Measurements from ENCODE around the gene TBX21.
A peak's percentile ranks its signal among the peaks of the same experiment; 100 is the strongest.

The TBX21 gene

DNA sequence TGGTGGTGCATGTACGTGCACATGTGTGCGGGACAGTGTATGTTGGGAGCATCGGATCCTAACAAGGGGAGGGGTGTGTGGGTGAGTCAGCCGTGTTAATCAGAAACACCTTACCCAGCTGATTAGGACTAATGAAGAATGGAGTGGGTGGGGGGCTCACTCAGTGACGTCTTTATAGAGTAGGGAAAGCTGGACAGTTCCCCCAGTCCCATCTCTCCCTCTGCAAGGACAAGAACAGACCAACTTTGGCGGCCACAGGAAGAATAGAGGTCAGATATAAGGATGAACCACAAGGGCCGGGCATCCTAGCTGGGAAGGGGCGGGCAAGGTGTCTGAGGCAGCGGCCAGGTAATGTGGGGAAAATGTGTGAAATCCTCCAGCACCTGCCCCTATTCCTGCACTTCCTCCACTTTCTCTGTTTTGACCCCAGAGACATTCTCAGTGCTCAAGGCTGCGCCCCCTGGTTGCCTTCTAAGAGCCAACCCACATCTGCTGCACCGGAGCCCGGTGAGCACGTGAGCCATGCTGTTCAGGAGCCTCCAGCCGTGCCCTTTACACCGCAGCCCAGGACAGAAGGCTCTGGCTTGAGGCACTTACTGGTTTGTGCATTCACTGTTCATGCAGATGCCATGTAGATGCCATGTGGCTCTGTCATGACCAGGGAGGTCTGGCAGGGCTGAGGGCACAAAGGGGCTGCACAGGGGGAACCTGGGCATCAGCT is 18.9 kb upstream of the TBX21 start:
- Histone ChIP-seq H3K4me1 (ENCODE audit: low read length) (peaks cover 3% of the 10 kb centered on the region), H4K20me1 (ENCODE audit: insufficient read depth, low read length) (no peaks in the 10 kb centered on the region), H3K36me3 (replicated peaks; ENCODE audit: insufficient read depth, low read length) (no peaks in the 10 kb centered on the region), H3K27ac (ENCODE audit: low read length) (no peak overlapping the region), H3F3A (ENCODE audit: insufficient read depth, low read length) (no peaks in the 10 kb centered on the region), H3K9me3 (replicated peaks; ENCODE audit: insufficient read depth, low read length) (no peaks in the 10 kb centered on the region), H3K9me2 (replicated peaks; ENCODE audit: insufficient read depth, low read length) (no peaks in the 10 kb centered on the region), H3K4me2 (ENCODE audit: low read depth, low read length) (no peak overlapping the region), H3K79me2 (ENCODE audit: low read length) (no peaks in the 10 kb centered on the region), H3K27me3 (replicated peaks; ENCODE audit: insufficient read depth, low read length) (peaks cover 47% of the 10 kb centered on the region), H3K4me3 (ENCODE audit: low read length) (no peak overlapping the region), H2AFZ (ENCODE audit: low read length) (no peak overlapping the region), H3K9ac (ENCODE audit: low read length) (no peak overlapping the region)
- TF ChIP-seq EZH2phosphoT487 (IDR thresholded peaks at IDR 0.05; ENCODE audit: low read length), result no peak
- TF ChIP-seq, protein P1, sequence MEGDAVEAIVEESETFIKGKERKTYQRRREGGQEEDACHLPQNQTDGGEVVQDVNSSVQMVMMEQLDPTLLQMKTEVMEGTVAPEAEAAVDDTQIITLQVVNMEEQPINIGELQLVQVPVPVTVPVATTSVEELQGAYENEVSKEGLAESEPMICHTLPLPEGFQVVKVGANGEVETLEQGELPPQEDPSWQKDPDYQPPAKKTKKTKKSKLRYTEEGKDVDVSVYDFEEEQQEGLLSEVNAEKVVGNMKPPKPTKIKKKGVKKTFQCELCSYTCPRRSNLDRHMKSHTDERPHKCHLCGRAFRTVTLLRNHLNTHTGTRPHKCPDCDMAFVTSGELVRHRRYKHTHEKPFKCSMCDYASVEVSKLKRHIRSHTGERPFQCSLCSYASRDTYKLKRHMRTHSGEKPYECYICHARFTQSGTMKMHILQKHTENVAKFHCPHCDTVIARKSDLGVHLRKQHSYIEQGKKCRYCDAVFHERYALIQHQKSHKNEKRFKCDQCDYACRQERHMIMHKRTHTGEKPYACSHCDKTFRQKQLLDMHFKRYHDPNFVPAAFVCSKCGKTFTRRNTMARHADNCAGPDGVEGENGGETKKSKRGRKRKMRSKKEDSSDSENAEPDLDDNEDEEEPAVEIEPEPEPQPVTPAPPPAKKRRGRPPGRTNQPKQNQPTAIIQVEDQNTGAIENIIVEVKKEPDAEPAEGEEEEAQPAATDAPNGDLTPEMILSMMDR (IDR thresholded peaks at IDR 0.05; ENCODE audit: low read length), result peak; percentile 11
- DNase-seq, result peak; percentile 32

DNA sequence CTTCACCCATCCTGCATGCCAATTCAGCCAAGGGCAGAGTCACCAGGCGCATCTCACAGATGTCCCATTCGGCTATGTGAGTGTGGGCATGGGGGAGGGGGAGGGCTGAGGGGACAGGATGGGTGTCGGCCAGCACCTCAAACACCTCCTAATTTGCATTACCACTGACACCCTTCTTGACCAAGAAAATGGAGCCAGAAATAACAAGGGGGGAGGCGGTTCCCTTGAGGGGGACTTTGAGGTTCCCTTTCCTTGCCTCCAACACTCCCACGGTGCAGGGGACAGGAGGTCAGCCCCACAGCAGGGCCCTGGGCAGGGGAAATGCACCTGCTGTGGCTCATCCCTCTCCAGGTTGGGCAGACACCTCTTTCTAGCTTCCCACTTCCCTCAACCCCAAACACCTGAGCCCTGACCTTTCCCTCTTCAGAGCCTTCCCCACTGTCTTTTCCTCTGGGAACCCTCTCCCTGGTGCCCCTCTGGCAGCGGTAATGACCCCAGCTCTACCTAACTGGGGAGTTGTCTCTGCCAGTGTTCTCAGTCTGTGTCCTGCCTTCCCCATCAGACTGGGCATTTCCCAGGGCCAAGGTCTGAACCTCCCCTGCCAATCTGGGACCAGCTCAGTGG is 18.2 kb upstream of the TBX21 start:
- no peaks in the 10 kb centered on the region for H3K36me3 ChIP-seq (replicated peaks; ENCODE audit: insufficient read depth, low read length)
- H3K9me2 ChIP-seq (replicated peaks; ENCODE audit: insufficient read depth, low read length), result no peaks in the 10 kb centered on the region
- no peaks in the 10 kb centered on the region for H4K20me1 ChIP-seq (ENCODE audit: insufficient read depth, low read length)
- no peak overlapping the region for H3K4me2 ChIP-seq (ENCODE audit: low read depth, low read length)
- H3K79me2 ChIP-seq (ENCODE audit: low read length), result no peaks in the 10 kb centered on the region
- H3K27ac ChIP-seq (ENCODE audit: low read length), result no peak overlapping the region
- TF ChIP-seq EZH2 (optimal IDR thresholded peaks at IDR 0.05; ENCODE audit: low read depth, low read length) (no peak), EZH2phosphoT487 (IDR thresholded peaks at IDR 0.05; ENCODE audit: low read length) (no peak)
- TF ChIP-seq, protein P1 (IDR thresholded peaks at IDR 0.05; ENCODE audit: low read length), result no peak
- H3K4me1 ChIP-seq (ENCODE audit: low read length), result peaks cover 10% of the 10 kb centered on the region
- H3K4me3 ChIP-seq (ENCODE audit: low read length), result no peak overlapping the region
- DNase-seq, result no peak
- H3K27me3 ChIP-seq (replicated peaks; ENCODE audit: insufficient read depth, low read length), result peaks cover 47% of the 10 kb centered on the region
- H2AFZ ChIP-seq (ENCODE audit: low read length), result no peak overlapping the region
- no peak overlapping the region for H3K9ac ChIP-seq (ENCODE audit: low read length)
- 0 out of 2 replicates have a peak, but pooled peaks cover 5% of the 10 kb centered on the region for H3F3A ChIP-seq (ENCODE audit: insufficient read depth, low read length)
- no peaks in the 10 kb centered on the region for H3K9me3 ChIP-seq (replicated peaks; ENCODE audit: insufficient read depth, low read length)

DNA sequence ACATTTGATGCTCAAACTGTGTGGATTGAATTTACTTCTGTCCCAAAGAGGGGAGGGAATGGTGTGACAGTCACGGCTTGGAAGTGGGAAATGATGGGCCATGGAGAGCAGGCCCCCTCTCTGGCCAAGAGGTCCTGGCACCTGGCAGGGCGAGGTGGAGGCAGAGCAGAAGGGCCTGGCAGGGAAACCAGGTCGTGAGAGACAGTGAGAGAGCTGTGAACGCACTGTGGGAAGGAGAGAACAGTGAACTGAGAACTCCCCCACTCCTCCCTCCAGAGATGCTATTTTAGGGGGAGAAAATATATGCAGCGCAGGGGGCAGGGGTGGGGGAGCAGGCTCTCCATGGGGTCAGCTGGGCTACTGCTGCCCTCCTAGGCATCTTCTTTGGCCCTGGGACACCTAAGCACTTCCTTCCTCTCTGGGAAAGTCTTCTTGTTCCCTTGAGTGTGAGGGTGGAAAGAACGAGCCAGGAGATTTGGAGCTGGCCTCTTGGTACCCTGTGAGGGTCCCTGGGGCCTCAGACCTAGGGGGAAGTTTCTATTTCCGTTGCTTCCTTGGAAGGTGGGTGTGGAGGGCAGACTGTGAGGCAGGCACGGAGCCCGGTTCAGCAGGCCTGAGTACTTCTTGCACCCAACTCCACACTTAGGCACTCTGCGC is 17.2 kb upstream of the TBX21 start:
- H4K20me1 ChIP-seq (ENCODE audit: insufficient read depth, low read length), result no peaks in the 10 kb centered on the region
- H3F3A ChIP-seq (ENCODE audit: insufficient read depth, low read length), result 0 out of 2 replicates have a peak, but pooled peaks cover 7% of the 10 kb centered on the region
- peaks cover 44% of the 10 kb centered on the region for H3K27me3 ChIP-seq (replicated peaks; ENCODE audit: insufficient read depth, low read length)
- H3K4me1 ChIP-seq (ENCODE audit: low read length), result peaks cover 18% of the 10 kb centered on the region
- H3K9ac ChIP-seq (ENCODE audit: low read length), result no peak overlapping the region
- H3K27ac ChIP-seq (ENCODE audit: low read length), result no peak overlapping the region
- no peaks in the 10 kb centered on the region for H3K79me2 ChIP-seq (ENCODE audit: low read length)
- no peak overlapping the region for H3K4me3 ChIP-seq (ENCODE audit: low read length)
- no peaks in the 10 kb centered on the region for H3K9me3 ChIP-seq (replicated peaks; ENCODE audit: insufficient read depth, low read length)
- H3K9me2 ChIP-seq (replicated peaks; ENCODE audit: insufficient read depth, low read length), result no peaks in the 10 kb centered on the region
- no peak for DNase-seq
- no peaks in the 10 kb centered on the region for H3K36me3 ChIP-seq (replicated peaks; ENCODE audit: insufficient read depth, low read length)
- no peak overlapping the region for H2AFZ ChIP-seq (ENCODE audit: low read length)
- TF ChIP-seq EZH2phosphoT487 (IDR thresholded peaks at IDR 0.05; ENCODE audit: low read length), result no peak
- no peak for TF ChIP-seq EZH2 (optimal IDR thresholded peaks at IDR 0.05; ENCODE audit: low read depth, low read length)
- TF ChIP-seq, protein P1 (IDR thresholded peaks at IDR 0.05; ENCODE audit: low read length), result no peak
- no peak overlapping the region for H3K4me2 ChIP-seq (ENCODE audit: low read depth, low read length)
